HG03135 (cell line): Measurements from ENCODE around the gene SHF.
"Not testable (repeated sequence)": the region's sequence is repeated elsewhere in the genome, so short reads cannot be mapped to it uniquely, and the experiment has no call there.

Experiments
- ATAC-seq: cut with Tn5 transposase; IDR thresholded peaks from one replicate; pipeline ENCODE4 v1.9.1; 2021; ENCODE audit warnings: mild to moderate bottlenecking, moderate library complexity; ENCODE audit not compliant: unreplicated experiment

Gene SHF

GRCh38 chr15:45147606-45148005 lies 40.2 kb downstream of the SHF start:
- no peak for ATAC-seq

- no peak for ATAC-seq
These were observed 41.4 kb downstream of the SHF start for GRCh38 chr15:45146405-45146804.

- ATAC-seq, result no peak
These were observed 43.0 kb downstream of the SHF start for GRCh38 chr15:45144775-45145174.

- no peak for ATAC-seq
These were observed 43.8 kb downstream of the SHF start for GRCh38 chr15:45143946-45144345.

- ATAC-seq, result no peak
These were observed 44.7 kb downstream of the SHF start for GRCh38 chr15:45143056-45143455.

GRCh38 chr15:45141386-45141785 lies 46.4 kb downstream of the SHF start:
- ATAC-seq, result no peak

- no peak for ATAC-seq
These were observed 47.1 kb downstream of the SHF start for GRCh38 chr15:45140557-45141250.

- ATAC-seq, result no peak
These were observed 48.0 kb downstream of the SHF start for GRCh38 chr15:45139770-45140169.

GRCh38 chr15:45138814-45139765 lies 48.7 kb downstream of the SHF start:
- no peak for ATAC-seq

GRCh38 chr15:45137703-45138102 lies 50.1 kb downstream of the SHF start:
- ATAC-seq, result no peak

GRCh38 chr15:45136378-45136764 lies 51.4 kb downstream of the SHF start:
- ATAC-seq, result no peak

- not testable (repeated sequence) for ATAC-seq
These were observed 51.9 kb downstream of the SHF start for GRCh38 chr15:45135705-45136377.

GRCh38 chr15:45134682-45135604 lies 52.8 kb downstream of the SHF start:
- no peak for ATAC-seq

- no peak for ATAC-seq
These were observed 53.7 kb downstream of the SHF start for GRCh38 chr15:45134046-45134445.

GRCh38 chr15:45133561-45133920 lies 54.2 kb downstream of the SHF start:
- no peak for ATAC-seq

GRCh38 chr15:45132844-45133560 lies 54.8 kb downstream of the SHF start:
- ATAC-seq, result no peak

- no peak for ATAC-seq
These were observed 56.3 kb downstream of the SHF start for GRCh38 chr15:45131510-45131909.

- ATAC-seq, result no peak
These were observed 57.3 kb downstream of the SHF start for GRCh38 chr15:45130291-45131000.

GRCh38 chr15:45129651-45130129 lies 58.1 kb downstream of the SHF start, which contains the start of the genes DUOX1 and DUOXA1:
TSS of gene DUOX1 (plus strand) at chr15:45129994. CDS start at chr15:45131967, 1,973 bp downstream.
TSS of gene DUOXA1 (minus strand) at chr15:45129879. CDS start at chr15:45123014, 6,865 bp downstream.
- no peak for ATAC-seq
